SHP77 treated with DMSO at 0.1 percent for 48 hours (cell line): ENCODE measurements around the gene HNF4A.
"Not testable (repeated sequence)": the region's sequence is repeated elsewhere in the genome, so short reads cannot be mapped to it uniquely, and the experiment has no call there.

ENCODE experiments used
- DNase-seq: peaks from one replicate; lab custom pipeline; 2025; lab: John Stamatoyannopoulos, UW

The HNF4A gene

DNA sequence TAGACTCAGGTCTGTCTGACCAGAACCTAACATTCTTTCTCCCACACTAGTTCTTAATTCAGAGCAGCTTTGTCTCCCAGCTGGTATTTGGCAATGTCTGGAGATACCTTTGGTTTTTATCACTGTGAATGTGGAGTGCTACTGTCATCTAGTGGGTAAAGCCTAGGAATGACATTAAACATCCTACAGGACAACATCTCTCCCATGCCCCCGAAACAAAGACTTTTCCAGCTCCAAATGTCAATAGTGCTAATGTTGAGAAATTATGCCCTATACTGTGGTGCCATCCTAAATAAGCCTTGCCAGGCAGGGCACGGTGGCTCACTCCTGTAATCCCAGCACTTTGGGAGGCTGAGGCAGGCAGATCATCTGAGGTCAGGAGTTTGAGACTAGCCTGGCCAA is 116.0 kb downstream of the HNF4A start:
- no peak for DNase-seq

DNA sequence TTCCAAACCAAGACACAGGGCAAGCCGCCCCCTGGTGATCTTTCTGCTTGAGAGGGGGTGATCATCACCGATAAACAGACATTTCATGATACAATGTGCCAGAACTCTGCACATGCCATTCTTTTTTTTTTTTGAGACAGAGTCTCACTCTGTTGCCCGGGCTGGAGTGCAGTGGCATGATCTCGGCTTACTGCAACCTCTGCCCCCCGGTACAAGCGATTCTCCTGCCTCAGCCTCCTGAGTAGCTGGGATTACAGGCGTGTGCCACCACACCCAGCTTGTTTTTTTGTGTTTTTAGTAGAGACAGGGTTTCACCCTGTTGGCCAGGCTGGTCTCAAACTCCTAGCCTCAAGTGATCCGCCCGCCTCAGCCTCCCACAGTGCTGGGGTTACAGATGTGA is 116.8 kb downstream of the HNF4A start:
- not testable (repeated sequence) for DNase-seq

DNA sequence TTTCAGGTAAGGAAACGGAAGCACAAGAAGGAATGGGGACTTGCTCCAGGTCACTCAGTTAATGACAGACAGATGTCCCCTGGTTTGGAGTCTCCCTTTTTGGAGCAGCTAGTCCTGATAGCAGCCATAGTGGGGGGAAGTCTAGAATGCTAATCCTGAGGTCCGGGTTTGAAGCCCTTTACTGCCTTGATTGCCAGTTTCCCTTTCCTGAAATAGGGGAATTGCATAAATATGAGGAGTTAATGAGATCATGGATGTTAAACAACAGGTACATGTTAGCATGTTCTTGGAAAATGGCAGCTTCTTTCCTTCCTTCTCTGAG is 119.8 kb downstream of the HNF4A start:
- no peak for DNase-seq

DNA sequence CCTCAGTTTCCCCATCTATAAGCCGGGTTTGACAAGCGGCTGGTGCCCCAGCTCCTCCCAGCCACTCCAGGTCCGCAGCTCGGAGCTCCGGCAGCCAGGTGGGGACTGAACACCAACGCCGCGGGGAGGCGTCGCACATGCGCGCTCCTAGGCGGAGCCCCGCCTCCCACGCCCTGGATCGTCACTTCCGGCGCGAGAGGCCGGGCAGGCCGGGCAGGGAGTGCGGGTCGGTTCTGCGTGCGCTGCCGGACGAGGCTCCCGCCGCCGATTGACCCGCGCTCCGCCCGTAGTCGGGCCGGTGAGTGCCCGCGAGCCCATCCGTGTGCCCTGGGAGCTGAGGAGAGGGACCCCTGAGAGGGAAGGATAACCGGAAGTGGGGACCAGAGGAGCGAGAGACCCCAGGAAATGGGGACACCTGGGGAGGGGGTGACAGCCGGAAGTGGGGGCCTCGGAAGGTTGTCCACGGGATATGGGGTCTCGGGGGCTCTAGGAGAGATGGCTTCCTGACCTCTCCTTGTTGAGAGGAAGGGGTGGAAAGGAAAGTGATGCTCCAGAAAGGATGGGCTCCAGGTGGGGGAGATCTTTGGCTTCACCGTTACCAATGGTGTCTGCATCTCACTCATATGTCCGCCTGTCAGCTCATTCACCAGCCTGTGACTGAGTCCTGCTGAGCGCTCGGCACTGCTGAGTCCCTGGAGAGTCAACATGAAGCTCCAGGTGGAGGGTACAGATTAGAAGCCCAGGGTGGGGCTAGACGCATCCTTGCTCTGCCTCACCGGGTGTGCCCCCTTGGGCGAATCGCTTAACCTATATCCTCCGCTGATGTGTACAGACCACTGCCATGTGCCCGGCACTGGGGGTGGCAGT is 120.4 kb downstream of the HNF4A start, which contains the start of gene TTPAL:
Gene TTPAL, plus strand, starts transcription at position 181 of the 867 bp plus-strand sequence. CDS start 4,126 bp downstream, outside the sequence.
- DNase-seq: peak; percentile 59

DNA sequence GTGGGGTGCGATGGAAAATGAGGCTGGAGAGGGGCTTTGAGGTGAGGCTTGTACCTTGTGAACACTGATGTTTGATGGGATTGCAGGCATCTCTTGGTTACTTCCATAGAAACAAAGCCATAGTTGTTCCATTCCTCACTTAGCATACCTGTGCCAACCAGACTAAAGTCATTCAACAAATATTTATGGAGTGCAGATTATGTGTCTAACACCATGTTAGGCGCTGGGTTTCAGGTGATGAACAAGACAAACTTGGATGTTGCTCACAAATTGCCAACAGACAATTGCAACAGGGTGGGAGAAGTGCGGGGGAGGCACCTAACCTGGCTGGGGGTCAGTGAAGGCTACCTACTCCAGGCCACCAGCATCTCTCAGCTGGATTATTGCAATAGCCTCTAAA is 121.7 kb downstream of the HNF4A start:
- DNase-seq: no peak

DNA sequence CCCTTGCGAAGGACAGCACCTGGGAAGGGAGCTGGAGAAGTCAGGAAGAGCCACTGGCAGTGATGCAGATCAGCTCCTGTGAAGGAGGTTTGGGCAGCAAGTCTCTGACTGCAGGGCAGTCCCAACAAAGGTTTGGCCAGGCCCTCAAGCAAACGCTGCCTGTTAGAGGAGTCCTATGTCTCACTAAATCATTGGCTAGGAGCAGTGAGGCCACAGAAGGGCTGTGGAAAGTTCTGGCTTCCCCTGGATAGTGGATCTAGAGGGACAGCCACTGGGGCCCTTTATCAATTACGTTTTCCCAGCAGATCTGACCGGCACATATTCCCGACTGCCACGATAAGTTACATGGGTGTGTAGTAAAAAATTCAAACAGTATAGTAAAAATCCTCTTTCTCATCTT is 122.7 kb downstream of the HNF4A start:
- DNase-seq: no peak

DNA sequence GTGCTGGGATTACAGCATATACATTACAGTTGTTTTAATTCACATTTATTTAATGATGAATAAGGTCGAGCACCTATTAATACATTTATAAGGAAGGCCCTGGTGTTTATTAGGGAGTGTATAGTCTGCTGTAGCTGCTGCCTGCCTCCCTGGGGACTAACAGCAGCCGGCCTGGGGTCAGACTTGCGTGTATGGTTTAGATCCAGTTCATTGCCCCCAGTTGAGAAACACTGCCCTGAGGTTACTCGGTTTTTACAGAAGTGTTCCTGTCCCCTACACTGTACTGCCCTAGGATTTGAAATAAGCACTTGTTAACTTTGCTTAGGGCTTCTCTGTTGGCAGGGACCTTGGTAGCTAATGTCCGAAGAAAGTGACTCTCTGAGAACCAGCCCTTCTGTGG is 124.1 kb downstream of the HNF4A start:
- no peak for DNase-seq

DNA sequence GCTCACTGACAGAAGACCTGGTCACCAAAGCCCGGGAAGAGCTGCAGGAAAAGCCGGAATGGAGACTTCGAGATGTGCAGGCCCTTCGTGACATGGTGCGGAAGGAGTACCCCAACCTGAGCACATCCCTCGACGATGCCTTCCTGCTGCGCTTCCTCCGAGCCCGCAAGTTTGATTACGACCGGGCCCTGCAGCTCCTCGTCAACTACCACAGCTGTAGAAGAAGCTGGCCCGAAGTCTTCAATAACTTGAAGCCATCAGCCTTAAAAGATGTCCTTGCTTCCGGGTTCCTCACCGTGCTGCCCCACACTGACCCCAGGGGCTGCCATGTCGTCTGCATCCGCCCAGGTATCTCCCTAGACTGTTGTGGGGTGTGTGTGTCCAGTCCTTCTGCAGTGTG is 124.6 kb downstream of the HNF4A start:
- DNase-seq: no peak

DNA sequence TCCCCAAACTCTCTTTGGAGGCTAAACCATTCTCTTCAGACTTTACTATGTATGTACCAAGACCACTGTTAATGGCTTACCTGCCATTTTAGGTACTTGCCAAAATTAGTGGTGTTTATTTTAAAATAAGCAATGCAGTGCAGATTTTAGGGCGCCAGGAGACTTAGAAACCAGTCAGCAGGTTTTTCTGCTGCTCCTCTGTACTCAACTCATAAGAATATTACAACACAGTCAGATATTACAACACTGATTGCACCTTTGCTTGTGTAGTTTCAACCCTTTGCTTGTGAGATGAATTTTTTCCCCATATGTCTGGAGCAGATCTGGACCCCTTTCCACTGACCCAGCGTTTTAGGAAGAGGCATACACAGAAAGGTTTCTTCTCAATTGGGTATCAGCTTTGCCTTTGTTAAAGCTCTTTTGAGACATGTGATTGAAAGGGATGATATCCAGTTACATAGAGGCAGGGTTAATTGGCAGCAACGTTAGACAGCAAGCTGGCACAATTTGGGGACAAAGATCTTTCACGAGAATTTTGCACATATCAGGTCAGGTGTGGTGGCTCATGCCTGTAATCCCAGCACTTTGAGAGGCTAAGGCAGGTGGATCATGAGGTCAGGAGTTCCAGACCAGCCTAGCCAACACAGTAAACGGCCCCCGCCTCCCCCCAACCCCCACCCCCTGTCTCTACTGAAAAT is 126.4 kb downstream of the HNF4A start:
- DNase-seq: no peak

DNA sequence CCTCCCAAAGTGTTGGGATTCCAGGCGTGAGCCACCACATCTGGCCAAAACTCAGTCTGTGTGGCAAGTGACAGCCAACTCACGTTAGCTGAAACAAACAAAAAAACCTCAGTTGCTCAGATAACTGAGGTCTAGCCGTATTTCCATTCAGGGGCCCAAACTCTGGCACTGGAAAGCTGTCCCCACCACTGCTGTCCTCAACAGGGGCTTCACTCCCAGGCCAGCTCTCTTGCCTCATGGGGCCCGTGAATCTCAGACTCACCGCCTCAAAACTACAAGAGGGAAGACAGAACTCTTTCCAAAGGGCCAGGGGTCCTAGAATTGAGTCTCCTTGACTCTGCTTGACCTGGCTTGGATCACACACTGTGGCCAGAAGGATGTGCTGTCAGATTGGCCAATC is 127.6 kb downstream of the HNF4A start:
- no peak for DNase-seq
